MV-4-11 (cell line): ENCODE data around the gene KLF6.

Experiments
- DNase-seq: peaks from one replicate; lab custom pipeline; 2025; lab: John Stamatoyannopoulos, UW

Gene KLF6

GRCh38 chr10:3729397-3729976 is 55.5 kb downstream of the KLF6 start:
- peak; percentile 44 for DNase-seq

GRCh38 chr10:3728563-3728962 is 56.4 kb downstream of the KLF6 start:
- no peak for DNase-seq

- DNase-seq: no peak
These were observed 57.7 kb downstream of the KLF6 start for GRCh38 chr10:3727268-3727667.
